Thoracic aorta (tissue), 2 donors: ENCODE results near the gene GSAP. TPM values are rescaled to one million over a fixed set of nuclear protein-coding genes. Genes with fewer than 3 reads are reported as not detected.

Experiments used
- ATAC-seq: fragments of 150-250 bp; one replicate; pipeline ENCODE4 v1.8.0; 2017; ENCODE audit warnings: low read depth; ENCODE audit not compliant: insufficient number of reproducible peaks, low FRiP score
- DNase-seq: peaks from one replicate; pipeline ENCODE4 v3.0.0-alpha.2; 2020; ENCODE audit warnings: low spot score
- H3K27ac ChIP-seq, 2 donors: fragments of 200-600 bp; sonication (generic); 1 replicate in 1 of 2; 2 replicates in 1 of 2; pipeline ENCODE4 v1.5.1; 2016; ENCODE audit warnings: mild to moderate bottlenecking in 2 of 2, moderate library complexity in 2 of 2
- H3K27me3 ChIP-seq: fragments of 200-600 bp; sonication (generic); replicated peaks from 2 replicates; pipeline ENCODE4 v1.6.0; 2016; ENCODE audit warnings: mild to moderate bottlenecking; ENCODE audit not compliant: insufficient read depth
- H3K36me3 ChIP-seq: fragments of 200-600 bp; sonication (generic); one replicate; pipeline ENCODE4 v1.5.1; 2016
- H3K4me1 ChIP-seq, 2 donors: fragments of 200-600 bp; sonication (generic); 1 replicate in 1 of 2; 2 replicates in 1 of 2; pipeline versions ENCODE4 v1.5.1 to v1.6.0; 2016; ENCODE audit warnings: low read depth in 2 of 2, mild to moderate bottlenecking in 1 of 2; ENCODE audit not compliant: control insufficient read depth in 1 of 2
- H3K4me3 ChIP-seq: fragments of 200-600 bp; sonication (generic); 2 replicates; pipeline ENCODE4 v1.5.1; 2016; ENCODE audit warnings: mild to moderate bottlenecking
- H3K9me3 ChIP-seq: fragments of 200-600 bp; sonication (generic); 2 replicates; pipeline ENCODE4 v1.5.1; 2016
- CTCF ChIP-seq: fragments of 200-600 bp; sonication (generic); IDR thresholded peaks from one replicate; pipeline ENCODE4 v1.5.1; 2019; ENCODE audit warnings: antibody characterized with exemption
- total RNA-seq, 2 donors: library from RNA; depleted of rRNA; stranded (reverse); fragments of >200 nt; gene quantifications; one replicate each; pipeline versions ENCODE4 v1.1.0 to v1.2.3, GENCODE V29; 2016

The GSAP gene
- total RNA-seq, 2 donors from 2014 or later, result 19.6 to 22.0 TPM

- Histone ChIP-seq H3K27ac (no peak overlapping the region), H3K4me3 (no peak overlapping the region), H3K9me3 (no peaks in the 10 kb centered on the region), H3K36me3 (no peaks in the 10 kb centered on the region), H3K27me3 (no peaks in the 10 kb centered on the region), H3K4me1 (peaks cover 4 to 6% of the 10 kb centered on the region in 2 donors)
- ATAC-seq (no peak), DNase-seq (no peak)
- no peak for TF ChIP-seq CTCF
Measured at GRCh38 chr7:77450054-77450453, 33.9 kb upstream of the GSAP start.

GRCh38 chr7:77447616-77448015 lies 31.5 kb upstream of the GSAP start:
- no peak for ATAC-seq
- no peak for TF ChIP-seq CTCF
- H3K4me3 ChIP-seq, result no peak overlapping the region
- H3K4me1 ChIP-seq, result no peaks in the 10 kb centered on the region
- DNase-seq, result no peak
- no peaks in the 10 kb centered on the region for H3K27me3 ChIP-seq
- no peaks in the 10 kb centered on the region for H3K36me3 ChIP-seq
- H3K27ac ChIP-seq, result no peak overlapping the region
- H3K9me3 ChIP-seq, result no peaks in the 10 kb centered on the region

- Histone ChIP-seq H3K27ac (no peak overlapping the region), H3K36me3 (no peaks in the 10 kb centered on the region), H3K9me3 (no peaks in the 10 kb centered on the region), H3K4me1 (no peaks in the 10 kb centered on the region), H3K4me3 (no peak overlapping the region), H3K27me3 (no peaks in the 10 kb centered on the region)
- TF ChIP-seq CTCF, result no peak
- DNase-seq (no peak), ATAC-seq (no peak)
Measured at GRCh38 chr7:77444123-77444522, 28.0 kb upstream of the GSAP start.

GRCh38 chr7:77443042-77443441 lies 26.9 kb upstream of the GSAP start:
- Histone ChIP-seq H3K27me3 (no peaks in the 10 kb centered on the region), H3K9me3 (no peaks in the 10 kb centered on the region), H3K4me3 (no peak overlapping the region), H3K27ac (no peak overlapping the region), H3K36me3 (no peaks in the 10 kb centered on the region), H3K4me1 (no peaks in the 10 kb centered on the region)
- ATAC-seq (no peak), DNase-seq (no peak)
- TF ChIP-seq CTCF, result no peak

- ATAC-seq, result no peak
- DNase-seq, result no peak
- Histone ChIP-seq H3K4me1 (no peaks in the 10 kb centered on the region), H3K27me3 (no peaks in the 10 kb centered on the region), H3K27ac (no peak overlapping the region), H3K36me3 (no peaks in the 10 kb centered on the region), H3K4me3 (no peak overlapping the region), H3K9me3 (no peaks in the 10 kb centered on the region)
- no peak for TF ChIP-seq CTCF
Measured at GRCh38 chr7:77442636-77443035, 26.5 kb upstream of the GSAP start.
